ENCODE data around the gene EXOC6B.

The EXOC6B gene

DNA sequence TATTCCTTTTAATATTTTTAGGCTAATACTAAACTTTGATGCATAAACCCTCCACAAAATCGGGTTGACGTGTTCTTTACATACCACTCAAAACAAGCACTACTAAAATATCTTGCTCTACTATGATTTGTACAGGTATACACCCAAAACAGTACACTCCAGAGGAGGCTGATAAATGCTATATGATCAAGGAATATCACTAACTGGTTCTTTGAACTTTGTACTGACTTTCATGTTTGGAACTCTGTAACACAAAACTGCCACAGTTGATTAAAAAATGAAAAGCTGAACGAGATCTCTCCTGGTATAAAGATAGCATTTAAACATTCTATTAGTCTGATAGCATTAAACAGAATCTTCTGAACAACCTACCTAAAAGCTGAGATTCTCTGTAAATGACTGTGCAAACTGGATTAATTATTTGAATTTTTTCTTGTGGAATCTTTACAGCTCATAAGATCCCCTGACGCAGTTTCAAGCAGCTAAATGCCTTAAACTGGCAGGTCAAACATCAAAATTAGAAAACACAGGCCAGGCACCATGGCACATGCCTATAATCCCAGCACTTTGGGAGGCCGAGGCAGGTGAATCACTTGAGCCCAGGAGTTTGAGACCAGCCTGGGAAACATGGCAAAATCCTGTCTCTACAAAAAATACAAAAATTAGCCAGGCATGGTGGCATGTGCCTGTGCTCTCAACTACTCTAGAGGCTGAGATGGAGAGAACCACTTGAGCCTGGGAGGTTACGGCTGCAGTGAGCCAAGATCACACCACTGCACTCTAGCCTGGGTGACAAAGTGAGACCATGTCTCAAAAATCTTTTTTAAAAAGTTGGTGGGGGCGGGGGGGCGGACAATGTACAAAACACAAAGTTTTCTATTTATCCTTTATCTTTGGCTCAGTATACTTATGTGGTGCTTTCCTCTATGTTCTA, 150.6 kb downstream of the EXOC6B start:
- H3K27ac ChIP-seq (ENCODE audit: low read length), result no peak overlapping the region
- no peaks in the 10 kb centered on the region for H4K20me1 ChIP-seq (ENCODE audit: insufficient read depth, low read length)
- no peaks in the 10 kb centered on the region for H3K36me3 ChIP-seq (ENCODE audit: insufficient read depth, low read length)
- H3K4me1 ChIP-seq (ENCODE audit: insufficient read depth, low read length), result no peaks in the 10 kb centered on the region
- ATAC-seq (ENCODE audit: insufficient read depth, low read depth) (no peak), DNase-seq (no peak)
- H3K4me2 ChIP-seq (ENCODE audit: insufficient read depth, low read length), result no peak overlapping the region
- H2AFZ ChIP-seq (ENCODE audit: low read depth, low read length), result no peak overlapping the region
- no peaks in the 10 kb centered on the region for H3K79me2 ChIP-seq (ENCODE audit: insufficient read depth, low read length)
- TF ChIP-seq, protein P1, sequence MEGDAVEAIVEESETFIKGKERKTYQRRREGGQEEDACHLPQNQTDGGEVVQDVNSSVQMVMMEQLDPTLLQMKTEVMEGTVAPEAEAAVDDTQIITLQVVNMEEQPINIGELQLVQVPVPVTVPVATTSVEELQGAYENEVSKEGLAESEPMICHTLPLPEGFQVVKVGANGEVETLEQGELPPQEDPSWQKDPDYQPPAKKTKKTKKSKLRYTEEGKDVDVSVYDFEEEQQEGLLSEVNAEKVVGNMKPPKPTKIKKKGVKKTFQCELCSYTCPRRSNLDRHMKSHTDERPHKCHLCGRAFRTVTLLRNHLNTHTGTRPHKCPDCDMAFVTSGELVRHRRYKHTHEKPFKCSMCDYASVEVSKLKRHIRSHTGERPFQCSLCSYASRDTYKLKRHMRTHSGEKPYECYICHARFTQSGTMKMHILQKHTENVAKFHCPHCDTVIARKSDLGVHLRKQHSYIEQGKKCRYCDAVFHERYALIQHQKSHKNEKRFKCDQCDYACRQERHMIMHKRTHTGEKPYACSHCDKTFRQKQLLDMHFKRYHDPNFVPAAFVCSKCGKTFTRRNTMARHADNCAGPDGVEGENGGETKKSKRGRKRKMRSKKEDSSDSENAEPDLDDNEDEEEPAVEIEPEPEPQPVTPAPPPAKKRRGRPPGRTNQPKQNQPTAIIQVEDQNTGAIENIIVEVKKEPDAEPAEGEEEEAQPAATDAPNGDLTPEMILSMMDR (IDR thresholded peaks at IDR 0.05; ENCODE audit: borderline replicate concordance, extremely low read depth, low read length, poor library complexity, severe bottlenecking), result no peak
- TF ChIP-seq EZH2 (IDR thresholded peaks at IDR 0.05; ENCODE audit: borderline replicate concordance, low read depth, low read length, severe bottlenecking), result no peak
- H3K4me3 ChIP-seq (ENCODE audit: low read depth in 1 of 2, low read length in 2 of 2), result no peak overlapping the region
- no peak overlapping the region for H3K9ac ChIP-seq (ENCODE audit: low read depth, low read length)
- H3K27me3 ChIP-seq (ENCODE audit: insufficient read depth, low read length, poor library complexity), result peaks cover 4% of the 10 kb centered on the region
- H3K9me3 ChIP-seq (ENCODE audit: insufficient read depth, low read length, severe bottlenecking), result no peaks in the 10 kb centered on the region

GRCh38 chr2:72673279-72673678, 152.6 kb downstream of the EXOC6B start:
- Histone ChIP-seq H3K4me2 (ENCODE audit: insufficient read depth, low read length) (no peak overlapping the region), H3K27me3 (ENCODE audit: insufficient read depth, low read length, poor library complexity) (peaks cover 4% of the 10 kb centered on the region), H3K4me3 (ENCODE audit: low read depth in 1 of 2, low read length in 2 of 2) (no peak overlapping the region), H2AFZ (ENCODE audit: low read depth, low read length) (no peak overlapping the region), H3K9ac (ENCODE audit: low read depth, low read length) (no peak overlapping the region), H3K27ac (ENCODE audit: low read length) (no peak overlapping the region), H3K9me3 (ENCODE audit: insufficient read depth, low read length, severe bottlenecking) (no peaks in the 10 kb centered on the region), H3K36me3 (ENCODE audit: insufficient read depth, low read length) (no peaks in the 10 kb centered on the region), H4K20me1 (ENCODE audit: insufficient read depth, low read length) (no peaks in the 10 kb centered on the region), H3K4me1 (ENCODE audit: insufficient read depth, low read length) (no peaks in the 10 kb centered on the region), H3K79me2 (ENCODE audit: insufficient read depth, low read length) (no peaks in the 10 kb centered on the region)
- TF ChIP-seq EZH2 (IDR thresholded peaks at IDR 0.05; ENCODE audit: borderline replicate concordance, low read depth, low read length, severe bottlenecking), result no peak
- TF ChIP-seq, protein P1 (IDR thresholded peaks at IDR 0.05; ENCODE audit: borderline replicate concordance, extremely low read depth, low read length, poor library complexity, severe bottlenecking), result no peak
- ATAC-seq (ENCODE audit: insufficient read depth, low read depth), result no peak
- no peak for DNase-seq

GRCh38 chr2:72669121-72669520, 156.7 kb downstream of the EXOC6B start:
- Histone ChIP-seq H4K20me1 (ENCODE audit: insufficient read depth, low read length) (no peaks in the 10 kb centered on the region), H3K9ac (ENCODE audit: low read depth, low read length) (no peak overlapping the region), H3K4me3 (ENCODE audit: low read depth in 1 of 2, low read length in 2 of 2) (no peak overlapping the region), H3K36me3 (ENCODE audit: insufficient read depth, low read length) (no peaks in the 10 kb centered on the region), H3K4me2 (ENCODE audit: insufficient read depth, low read length) (no peak overlapping the region), H3K27ac (ENCODE audit: low read length) (no peak overlapping the region), H3K4me1 (ENCODE audit: insufficient read depth, low read length) (no peaks in the 10 kb centered on the region), H2AFZ (ENCODE audit: low read depth, low read length) (no peak overlapping the region), H3K27me3 (ENCODE audit: insufficient read depth, low read length, poor library complexity) (no peaks in the 10 kb centered on the region), H3K9me3 (ENCODE audit: insufficient read depth, low read length, severe bottlenecking) (peaks cover 2% of the 10 kb centered on the region), H3K79me2 (ENCODE audit: insufficient read depth, low read length) (no peaks in the 10 kb centered on the region)
- DNase-seq, result no peak
- no peak for TF ChIP-seq EZH2 (IDR thresholded peaks at IDR 0.05; ENCODE audit: borderline replicate concordance, low read depth, low read length, severe bottlenecking)
- TF ChIP-seq, protein P1 (IDR thresholded peaks at IDR 0.05; ENCODE audit: borderline replicate concordance, extremely low read depth, low read length, poor library complexity, severe bottlenecking), result no peak
- ATAC-seq (ENCODE audit: insufficient read depth, low read depth), result no peak
